ENCODE data around the gene PPP2R5E. TPM values are rescaled to one million over a fixed set of nuclear protein-coding genes. Genes with fewer than 3 reads are reported as not detected.

PPP2R5E gene
- total RNA-seq, 1 donor from 2014 or later = 67.7 TPM

GRCh38 chr14:63432888-63433552 is 110.2 kb downstream of the PPP2R5E start:
- Mint-ChIP-seq H3K27me3 (ENCODE audit: unreplicated experiment) (peaks cover 1% of the 10 kb centered on the region), H3K4me1 (ENCODE audit: low read depth, unreplicated experiment) (peaks cover 20% of the 10 kb centered on the region), H3K27ac (ENCODE audit: unreplicated experiment) (no peak overlapping the region), H3K9me3 (ENCODE audit: unreplicated experiment) (peaks cover 2% of the 10 kb centered on the region), H3K4me3 (ENCODE audit: unreplicated experiment) (no peak overlapping the region), H3K36me3 (ENCODE audit: unreplicated experiment) (no peaks in the 10 kb centered on the region)
- DNase-seq = no peak
- TF ChIP-seq CTCF (IDR thresholded peaks at IDR 0.05; ENCODE audit: partially characterized antibody, unreplicated experiment) = no peak

GRCh38 chr14:63432228-63432627 is 110.9 kb downstream of the PPP2R5E start:
- H3K36me3 Mint-ChIP-seq (ENCODE audit: unreplicated experiment) = no peaks in the 10 kb centered on the region
- H3K9me3 Mint-ChIP-seq (ENCODE audit: unreplicated experiment) = peaks cover 1% of the 10 kb centered on the region
- H3K27me3 Mint-ChIP-seq (ENCODE audit: unreplicated experiment) = peaks cover under 1% of the 10 kb centered on the region
- peaks cover 15% of the 10 kb centered on the region for H3K4me1 Mint-ChIP-seq (ENCODE audit: low read depth, unreplicated experiment)
- DNase-seq = no peak
- H3K27ac Mint-ChIP-seq (ENCODE audit: unreplicated experiment) = no peak overlapping the region
- no peak for TF ChIP-seq CTCF (IDR thresholded peaks at IDR 0.05; ENCODE audit: partially characterized antibody, unreplicated experiment)
- no peak overlapping the region for H3K4me3 Mint-ChIP-seq (ENCODE audit: unreplicated experiment)

- H3K9me3 Mint-ChIP-seq (ENCODE audit: unreplicated experiment) = no peaks in the 10 kb centered on the region
- TF ChIP-seq CTCF (IDR thresholded peaks at IDR 0.05; ENCODE audit: partially characterized antibody, unreplicated experiment) = no peak
- H3K27ac Mint-ChIP-seq (ENCODE audit: unreplicated experiment) = no peak overlapping the region
- DNase-seq = no peak
- H3K36me3 Mint-ChIP-seq (ENCODE audit: unreplicated experiment) = no peaks in the 10 kb centered on the region
- peaks cover 14% of the 10 kb centered on the region for H3K4me1 Mint-ChIP-seq (ENCODE audit: low read depth, unreplicated experiment)
- H3K27me3 Mint-ChIP-seq (ENCODE audit: unreplicated experiment) = no peaks in the 10 kb centered on the region
- no peak overlapping the region for H3K4me3 Mint-ChIP-seq (ENCODE audit: unreplicated experiment)
Observed at GRCh38 chr14:63431466-63431865, 111.7 kb downstream of the PPP2R5E start.

GRCh38 chr14:63428486-63428885 is 114.7 kb downstream of the PPP2R5E start:
- no peak for DNase-seq
- Mint-ChIP-seq H3K36me3 (ENCODE audit: unreplicated experiment) (no peaks in the 10 kb centered on the region), H3K4me1 (ENCODE audit: low read depth, unreplicated experiment) (peaks cover 6% of the 10 kb centered on the region), H3K27me3 (ENCODE audit: unreplicated experiment) (no peaks in the 10 kb centered on the region), H3K27ac (ENCODE audit: unreplicated experiment) (no peak overlapping the region), H3K4me3 (ENCODE audit: unreplicated experiment) (no peak overlapping the region), H3K9me3 (ENCODE audit: unreplicated experiment) (no peaks in the 10 kb centered on the region)
- no peak for TF ChIP-seq CTCF (IDR thresholded peaks at IDR 0.05; ENCODE audit: partially characterized antibody, unreplicated experiment)

- Mint-ChIP-seq H3K27ac (ENCODE audit: unreplicated experiment) (no peak overlapping the region), H3K27me3 (ENCODE audit: unreplicated experiment) (no peaks in the 10 kb centered on the region), H3K4me3 (ENCODE audit: unreplicated experiment) (no peak overlapping the region), H3K36me3 (ENCODE audit: unreplicated experiment) (no peaks in the 10 kb centered on the region), H3K9me3 (ENCODE audit: unreplicated experiment) (no peaks in the 10 kb centered on the region), H3K4me1 (ENCODE audit: low read depth, unreplicated experiment) (no peaks in the 10 kb centered on the region)
- no peak for DNase-seq
- no peak for TF ChIP-seq CTCF (IDR thresholded peaks at IDR 0.05; ENCODE audit: partially characterized antibody, unreplicated experiment)
Observed at GRCh38 chr14:63426838-63427352, 116.3 kb downstream of the PPP2R5E start.

Measured in glutamatergic neuron (in vitro differentiated cells).